ENCODE data around the gene FMOD. TPM values are rescaled to one million over a fixed set of nuclear protein-coding genes. Genes with fewer than 3 reads are reported as not detected.

Gene FMOD
- total and polyA plus RNA-seq, 3 experiments from 2014 or later = 0.51 to 1.2 TPM; not detected in 1

GRCh38 chr1:203346060-203346768, 4.7 kb downstream of the FMOD start:
- H3K4me3 ChIP-seq (ENCODE audit: low read length) = no peak overlapping the region
- H3K9me3 ChIP-seq (ENCODE audit: low read length) = no peaks in the 10 kb centered on the region
- no peak overlapping the region for H3K27ac ChIP-seq (ENCODE audit: low read depth, low read length)
- no peak for DNase-seq
- H3K36me3 ChIP-seq (ENCODE audit: insufficient read depth, low read length) = no peaks in the 10 kb centered on the region
- ChIA-PET POLR2A (no interaction called here), CTCF (interaction anchor here (1.0 to 16.9 kb wide), 3 partner anchors 8 to 142 kb away, joined by 3 to 775 read pairs (median 4); no protein-coding TSS in a partner anchor)
- Mint-ChIP-seq H3K4me3 (no peak overlapping the region), H3K9me3 (no peaks in the 10 kb centered on the region), H3K36me3 (no peaks in the 10 kb centered on the region), H3K27ac (no peak overlapping the region), H3K27me3 (peaks cover 33 to 83% of the 10 kb centered on the region in 2 donors), H3K4me1 (peaks cover 4 to 13% (median 7%) of the 10 kb centered on the region in 3 donors)
- no peaks in the 10 kb centered on the region for H3K4me1 ChIP-seq (ENCODE audit: insufficient read depth, low read length)
- H3K27me3 ChIP-seq (ENCODE audit: insufficient read depth, low read length, poor library complexity, severe bottlenecking) = peaks cover 11% of the 10 kb centered on the region

GRCh38 chr1:203343956-203344754, 6.8 kb downstream of the FMOD start:
- Histone ChIP-seq H3K36me3 (ENCODE audit: insufficient read depth, low read length) (no peaks in the 10 kb centered on the region), H3K4me3 (ENCODE audit: low read length) (no peak overlapping the region), H3K27me3 (ENCODE audit: insufficient read depth, low read length, poor library complexity, severe bottlenecking) (peaks cover 12% of the 10 kb centered on the region), H3K9me3 (ENCODE audit: low read length) (no peaks in the 10 kb centered on the region), H3K27ac (ENCODE audit: low read depth, low read length) (no peak overlapping the region), H3K4me1 (ENCODE audit: insufficient read depth, low read length) (peaks cover 6% of the 10 kb centered on the region)
- ChIA-PET CTCF (interaction anchor here (1.3 to 16.9 kb wide), 6 partner anchors 20 to 143 kb away, joined by 3 to 775 read pairs (median 26); no protein-coding TSS in a partner anchor), POLR2A (no interaction called here)
- H3K4me1 Mint-ChIP-seq = peaks cover 11 to 22% (median 12%) of the 10 kb centered on the region in 3 donors
- no peak overlapping the region for H3K27ac Mint-ChIP-seq
- no peaks in the 10 kb centered on the region for H3K9me3 Mint-ChIP-seq
- peaks cover 34 to 72% of the 10 kb centered on the region in 2 donors for H3K27me3 Mint-ChIP-seq
- no peak for DNase-seq
- H3K36me3 Mint-ChIP-seq = no peaks in the 10 kb centered on the region
- no peak overlapping the region for H3K4me3 Mint-ChIP-seq

GRCh38 chr1:203342192-203342940, 8.6 kb downstream of the FMOD start:
- Histone ChIP-seq H3K4me1 (ENCODE audit: insufficient read depth, low read length) (peaks cover 6% of the 10 kb centered on the region), H3K27ac (ENCODE audit: low read depth, low read length) (no peak overlapping the region), H3K27me3 (ENCODE audit: insufficient read depth, low read length, poor library complexity, severe bottlenecking) (peaks cover 6% of the 10 kb centered on the region), H3K36me3 (ENCODE audit: insufficient read depth, low read length) (no peaks in the 10 kb centered on the region), H3K9me3 (ENCODE audit: low read length) (no peaks in the 10 kb centered on the region), H3K4me3 (ENCODE audit: low read length) (no peak overlapping the region)
- H3K4me3 Mint-ChIP-seq = no peak overlapping the region
- peak in 2 of 5 donors; percentile 18 to 41 for DNase-seq
- ChIA-PET POLR2A (interaction anchor here (1.0 kb wide), 1 partner anchor 70 kb away, joined by 3 read pairs; no protein-coding TSS in a partner anchor), CTCF (interaction anchor here (0.7 to 16.9 kb wide), 16 partner anchors 8 to 303 kb away, joined by 3 to 775 read pairs (median 4); partner anchors contain the start of genes BTG2 and FMOD)
- H3K36me3 Mint-ChIP-seq = no peaks in the 10 kb centered on the region
- H3K27ac Mint-ChIP-seq = peak overlapping the region in 2 of 8 donors; percentile 14 to 17
- peaks cover 28 to 60% of the 10 kb centered on the region in 2 donors for H3K27me3 Mint-ChIP-seq
- H3K9me3 Mint-ChIP-seq = no peaks in the 10 kb centered on the region
- H3K4me1 Mint-ChIP-seq = peaks cover 15 to 28% (median 18%) of the 10 kb centered on the region in 3 donors

- Histone ChIP-seq H3K36me3 (ENCODE audit: insufficient read depth, low read length) (no peaks in the 10 kb centered on the region), H3K27me3 (ENCODE audit: insufficient read depth, low read length, poor library complexity, severe bottlenecking) (peaks cover 6% of the 10 kb centered on the region), H3K27ac (ENCODE audit: low read depth, low read length) (no peak overlapping the region), H3K9me3 (ENCODE audit: low read length) (no peaks in the 10 kb centered on the region), H3K4me3 (ENCODE audit: low read length) (no peak overlapping the region), H3K4me1 (ENCODE audit: insufficient read depth, low read length) (peaks cover 18% of the 10 kb centered on the region)
- ChIA-PET CTCF (interaction anchor here (0.8 to 16.9 kb wide), 17 partner anchors 10 to 363 kb away, joined by 3 to 775 read pairs (median 4); partner anchors contain the start of genes BTG2 and FMOD), POLR2A (interaction anchor here (0.6 to 2.3 kb wide), 4 partner anchors 19 to 73 kb away, joined by 4 to 7 read pairs (median 4); no protein-coding TSS in a partner anchor)
- DNase-seq = peak; percentile 28 to 72 (median 55)
- Mint-ChIP-seq H3K4me3 (no peak overlapping the region), H3K4me1 (peaks cover 26 to 44% (median 34%) of the 10 kb centered on the region in 3 donors), H3K27me3 (peaks cover 20 to 44% of the 10 kb centered on the region in 2 donors), H3K9me3 (no peaks in the 10 kb centered on the region), H3K36me3 (no peaks in the 10 kb centered on the region), H3K27ac (peak overlapping the region in 6 of 8 donors; percentile 4 to 69 (median 48))
Measured at GRCh38 chr1:203340112-203340790, 10.7 kb downstream of the FMOD start.

- H3K9me3 ChIP-seq (ENCODE audit: low read length) = no peaks in the 10 kb centered on the region
- peaks cover 6% of the 10 kb centered on the region for H3K27me3 ChIP-seq (ENCODE audit: insufficient read depth, low read length, poor library complexity, severe bottlenecking)
- H3K27ac Mint-ChIP-seq = peak overlapping the region in 6 of 8 donors; percentile 9 to 77 (median 46)
- H3K36me3 ChIP-seq (ENCODE audit: insufficient read depth, low read length) = no peaks in the 10 kb centered on the region
- H3K4me1 Mint-ChIP-seq = peaks cover 26 to 44% (median 34%) of the 10 kb centered on the region in 3 donors
- no peaks in the 10 kb centered on the region for H3K36me3 Mint-ChIP-seq
- peaks cover 15 to 26% of the 10 kb centered on the region in 2 donors for H3K27me3 Mint-ChIP-seq
- POLR2A ChIA-PET = interaction anchor here (0.5 to 2.4 kb wide), 5 partner anchors 11 to 124 kb away, joined by 3 to 16 read pairs (median 5); no protein-coding TSS in a partner anchor
- H3K4me3 Mint-ChIP-seq = no peak overlapping the region
- no peak overlapping the region for H3K27ac ChIP-seq (ENCODE audit: low read depth, low read length)
- H3K4me1 ChIP-seq (ENCODE audit: insufficient read depth, low read length) = peaks cover 19% of the 10 kb centered on the region
- DNase-seq = peak; percentile 38 to 70 (median 50)
- CTCF ChIA-PET = interaction anchor here (0.7 to 16.9 kb wide), 13 partner anchors 8 to 988 kb away, joined by 3 to 775 read pairs (median 3); partner anchors contain the start of gene BTG2
- no peak overlapping the region for H3K4me3 ChIP-seq (ENCODE audit: low read length)
- H3K9me3 Mint-ChIP-seq = no peaks in the 10 kb centered on the region
Measured at GRCh38 chr1:203338335-203339036, 12.4 kb downstream of the FMOD start.

GRCh38 chr1:203336097-203336496, 14.8 kb downstream of the FMOD start:
- CTCF ChIA-PET = interaction anchor here (1.0 to 16.9 kb wide), 6 partner anchors 12 to 152 kb away, joined by 3 to 775 read pairs (median 51); partner anchors contain the start of gene BTG2
- Histone ChIP-seq H3K27ac (ENCODE audit: low read depth, low read length) (no peak overlapping the region), H3K36me3 (ENCODE audit: insufficient read depth, low read length) (no peaks in the 10 kb centered on the region), H3K4me3 (ENCODE audit: low read length) (no peak overlapping the region), H3K9me3 (ENCODE audit: low read length) (no peaks in the 10 kb centered on the region), H3K27me3 (ENCODE audit: insufficient read depth, low read length, poor library complexity, severe bottlenecking) (peaks cover 6% of the 10 kb centered on the region), H3K4me1 (ENCODE audit: insufficient read depth, low read length) (peaks cover 19% of the 10 kb centered on the region)
- H3K36me3 Mint-ChIP-seq = no peaks in the 10 kb centered on the region
- H3K27me3 Mint-ChIP-seq = peaks cover 5 to 8% of the 10 kb centered on the region in 2 donors
- DNase-seq = no peak
- H3K4me3 Mint-ChIP-seq = peak overlapping the region in 2 of 7 donors; percentile 1 to 40
- peaks cover 18 to 32% (median 31%) of the 10 kb centered on the region in 3 donors for H3K4me1 Mint-ChIP-seq
- H3K9me3 Mint-ChIP-seq = no peaks in the 10 kb centered on the region
- POLR2A ChIA-PET = interaction anchor here (1.2 to 1.9 kb wide), 4 partner anchors 9 to 62 kb away, joined by 4 to 10 read pairs (median 6); no protein-coding TSS in a partner anchor
- H3K27ac Mint-ChIP-seq = peak overlapping the region in 5 of 8 donors; percentile 21 to 76 (median 43)
